H7 (cell line): ENCODE results near the gene PIM3. TPM values are rescaled to one million over a fixed set of nuclear protein-coding genes. Genes with fewer than 3 reads are reported as not detected.
"Not testable (repeated sequence)": the region's sequence is repeated elsewhere in the genome, so short reads cannot be mapped to it uniquely, and the experiment has no call there.

Experiments
- DNase-seq: peaks from one replicate; pipeline ENCODE4 v3.0.0; 2012
- H3K27me3 ChIP-seq: 2 replicates; pipeline ENCODE4 v1.6.0; 2011; ENCODE audit warnings: mild to moderate bottlenecking, low read length; ENCODE audit not compliant: control insufficient read depth, insufficient read depth
- H3K36me3 ChIP-seq: replicated peaks from 2 replicates; pipeline ENCODE4 v1.5.1; 2011; ENCODE audit warnings: low read length; ENCODE audit not compliant: control insufficient read depth, insufficient read depth
- H3K4me3 ChIP-seq: 2 replicates; pipeline ENCODE4 v1.5.1; 2011; ENCODE audit warnings: low read depth, mild to moderate bottlenecking, control low read depth, low read length, moderate library complexity; ENCODE audit not compliant: insufficient read depth
- total RNA-seq: library from RNA; depleted of rRNA; stranded (reverse); fragments of >200 nt; shearing (Covaris generic); gene quantifications from 2 replicates; pipeline ENCODE4 v1.2.3, GENCODE V29; 2014

Gene PIM3
- total RNA-seq, 1 experiment from 2014 or later: 71.2 TPM

DNA sequence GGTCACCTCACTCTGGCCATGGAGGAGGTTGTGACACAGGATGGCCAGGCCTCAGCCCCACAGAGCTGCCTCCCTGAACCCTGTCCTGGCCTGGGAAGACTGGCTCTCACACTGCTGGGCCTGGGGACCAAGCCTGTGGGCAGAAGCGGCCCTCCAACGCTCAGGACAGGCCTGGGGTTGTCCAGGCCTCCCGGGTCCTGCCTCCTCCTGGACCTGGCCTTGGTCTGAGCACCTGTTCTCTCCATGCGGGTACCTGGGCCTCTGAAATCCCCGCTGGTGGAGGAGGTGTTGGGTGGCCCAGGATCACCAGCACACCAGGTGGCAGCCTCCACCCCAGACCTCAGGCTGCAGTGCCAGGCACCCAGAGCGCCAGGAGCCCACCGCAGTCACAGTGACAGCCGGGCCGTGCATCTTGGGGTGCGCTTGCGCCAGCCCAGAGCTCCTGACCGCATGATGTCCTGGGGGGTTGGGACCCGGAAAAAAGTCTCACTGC lies 16.1 kb upstream of the PIM3 start:
- no peak for DNase-seq
- Histone ChIP-seq H3K36me3 (no peaks in the 10 kb centered on the region), H3K4me3 (no peak overlapping the region), H3K27me3 (no peaks in the 10 kb centered on the region)

DNA sequence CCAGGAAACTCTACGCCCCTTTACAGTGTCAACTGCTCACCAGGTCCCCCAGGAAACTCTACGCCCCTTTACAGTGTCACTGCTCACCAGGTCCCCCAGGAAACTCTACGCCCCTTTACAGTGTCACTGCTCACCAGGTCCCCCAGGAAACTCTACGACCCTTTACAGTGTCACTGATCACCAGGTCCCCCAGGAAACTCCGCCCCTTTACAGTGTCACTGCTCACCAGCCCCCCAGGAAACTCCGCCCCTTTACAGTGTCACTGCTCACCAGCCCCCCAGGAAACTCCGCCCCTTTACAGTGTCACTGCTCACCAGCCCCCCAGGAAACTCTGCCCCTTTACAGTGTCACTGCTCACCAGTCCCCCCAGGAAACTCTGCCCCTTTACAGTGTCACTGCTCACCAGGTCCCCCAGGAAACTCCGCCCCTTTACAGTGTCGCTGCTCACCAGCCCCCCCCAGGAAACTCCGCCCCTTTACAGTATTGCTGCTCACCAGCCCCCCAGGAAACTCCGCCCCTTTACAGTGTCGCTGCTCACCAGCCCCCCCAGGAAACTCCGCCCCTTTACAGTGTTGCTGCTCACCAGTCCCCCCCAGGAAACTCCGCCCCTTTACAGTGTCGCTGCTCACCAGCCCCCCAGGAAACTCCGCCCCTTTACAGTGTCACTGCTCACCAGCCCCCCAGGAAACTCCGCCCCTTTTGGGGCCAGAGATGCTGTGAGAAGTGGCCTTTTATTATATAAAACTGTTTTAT lies 15.4 kb upstream of the PIM3 start:
- H3K36me3 ChIP-seq, H3K4me3 ChIP-seq, DNase-seq, H3K27me3 ChIP-seq: not testable (repeated sequence)

- no peaks in the 10 kb centered on the region for H3K36me3 ChIP-seq
- no peak overlapping the region for H3K4me3 ChIP-seq
- H3K27me3 ChIP-seq: no peaks in the 10 kb centered on the region
- DNase-seq: peak; percentile 82
Observed at GRCh38 chr22:49946612-49947295, 13.8 kb upstream of the PIM3 start.

- no peaks in the 10 kb centered on the region for H3K36me3 ChIP-seq
- H3K27me3 ChIP-seq: no peaks in the 10 kb centered on the region
- DNase-seq: no peak
- no peak overlapping the region for H3K4me3 ChIP-seq
Observed at GRCh38 chr22:49947296-49947622, 13.3 kb upstream of the PIM3 start.

DNA sequence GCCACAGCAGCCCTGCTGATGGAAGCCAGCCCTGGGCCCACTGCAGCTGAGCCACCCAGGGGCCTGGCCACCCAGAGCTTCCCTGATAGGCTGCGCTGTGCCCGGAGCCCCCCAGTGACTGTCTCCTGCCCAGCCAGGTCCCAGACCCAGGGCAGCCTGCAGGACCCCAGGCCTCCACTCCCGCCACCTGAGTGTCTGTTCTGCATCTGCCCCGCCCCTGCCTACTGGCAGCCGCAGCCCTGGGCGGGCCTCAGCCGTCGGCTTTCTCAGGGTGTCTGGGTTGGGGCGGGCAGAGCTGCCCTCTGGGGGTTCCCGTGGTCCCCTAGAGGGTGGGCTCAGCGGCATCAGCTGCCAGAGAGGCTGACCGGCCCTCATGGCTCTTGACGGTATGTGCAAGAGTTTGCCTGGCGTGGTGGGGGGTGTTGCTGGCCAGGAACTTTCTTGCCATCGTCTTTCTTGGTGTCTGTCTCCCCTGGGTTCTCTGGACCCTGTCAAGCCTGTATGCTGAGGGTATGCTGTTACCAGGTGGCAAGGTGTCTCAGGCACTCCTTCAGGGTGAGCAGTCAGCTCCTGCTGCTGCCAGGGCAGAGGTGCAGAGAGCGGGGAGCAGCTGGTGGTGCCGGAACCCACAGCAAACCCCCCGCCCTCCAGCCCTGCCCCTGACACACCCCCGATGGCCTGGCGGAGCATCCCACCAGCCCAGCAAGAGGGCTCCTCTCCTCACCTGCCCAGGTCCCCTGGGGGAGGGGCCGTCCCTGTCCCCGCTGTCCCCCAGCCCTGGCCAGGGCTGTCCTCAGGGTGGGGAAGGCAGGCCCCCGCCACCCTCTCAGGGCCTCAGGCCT lies 12.2 kb upstream of the PIM3 start:
- Histone ChIP-seq H3K4me3 (no peak overlapping the region), H3K27me3 (no peaks in the 10 kb centered on the region), H3K36me3 (no peaks in the 10 kb centered on the region)
- DNase-seq: no peak

GRCh38 chr22:49948958-49949913 lies 11.3 kb upstream of the PIM3 start:
- Histone ChIP-seq H3K27me3 (no peaks in the 10 kb centered on the region), H3K36me3 (no peaks in the 10 kb centered on the region), H3K4me3 (no peak overlapping the region)
- no peak for DNase-seq

- Histone ChIP-seq H3K27me3 (no peaks in the 10 kb centered on the region), H3K36me3 (no peaks in the 10 kb centered on the region), H3K4me3 (no peak overlapping the region)
- DNase-seq: no peak
Observed at GRCh38 chr22:49949914-49950292, 10.7 kb upstream of the PIM3 start.

DNA sequence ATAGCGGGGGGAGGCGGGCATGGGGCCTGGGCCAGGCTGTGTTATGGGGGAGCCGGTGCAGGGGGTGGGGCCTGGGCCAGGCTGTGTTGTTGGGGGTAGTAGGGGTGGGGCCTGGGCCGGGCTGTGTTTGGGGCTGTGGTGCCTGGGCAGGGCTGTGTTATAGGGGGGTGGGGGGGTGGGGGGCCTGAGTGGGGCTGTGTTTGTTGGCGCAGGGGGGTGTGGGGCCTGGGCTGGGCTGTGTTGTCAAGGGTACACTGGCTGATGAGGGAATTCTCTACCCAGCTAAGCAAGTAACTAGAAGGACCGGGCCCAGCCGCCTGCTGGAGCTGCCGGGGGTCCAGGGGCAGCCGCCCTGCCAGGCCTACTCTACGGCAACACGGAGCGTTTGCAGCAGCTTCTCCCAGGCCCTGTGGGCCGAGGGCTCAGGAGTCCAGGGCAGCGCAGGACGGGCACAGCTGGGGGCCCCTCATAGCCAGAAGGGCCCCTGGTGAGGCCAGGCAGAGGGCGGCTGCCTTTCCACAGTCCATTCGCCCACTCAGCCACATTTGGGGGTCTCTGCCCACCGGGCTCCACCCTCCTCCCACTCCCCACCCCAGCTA lies 10.1 kb upstream of the PIM3 start:
- peak; percentile 78 for DNase-seq
- no peaks in the 10 kb centered on the region for H3K27me3 ChIP-seq
- no peaks in the 10 kb centered on the region for H3K36me3 ChIP-seq
- H3K4me3 ChIP-seq: no peak overlapping the region

DNA sequence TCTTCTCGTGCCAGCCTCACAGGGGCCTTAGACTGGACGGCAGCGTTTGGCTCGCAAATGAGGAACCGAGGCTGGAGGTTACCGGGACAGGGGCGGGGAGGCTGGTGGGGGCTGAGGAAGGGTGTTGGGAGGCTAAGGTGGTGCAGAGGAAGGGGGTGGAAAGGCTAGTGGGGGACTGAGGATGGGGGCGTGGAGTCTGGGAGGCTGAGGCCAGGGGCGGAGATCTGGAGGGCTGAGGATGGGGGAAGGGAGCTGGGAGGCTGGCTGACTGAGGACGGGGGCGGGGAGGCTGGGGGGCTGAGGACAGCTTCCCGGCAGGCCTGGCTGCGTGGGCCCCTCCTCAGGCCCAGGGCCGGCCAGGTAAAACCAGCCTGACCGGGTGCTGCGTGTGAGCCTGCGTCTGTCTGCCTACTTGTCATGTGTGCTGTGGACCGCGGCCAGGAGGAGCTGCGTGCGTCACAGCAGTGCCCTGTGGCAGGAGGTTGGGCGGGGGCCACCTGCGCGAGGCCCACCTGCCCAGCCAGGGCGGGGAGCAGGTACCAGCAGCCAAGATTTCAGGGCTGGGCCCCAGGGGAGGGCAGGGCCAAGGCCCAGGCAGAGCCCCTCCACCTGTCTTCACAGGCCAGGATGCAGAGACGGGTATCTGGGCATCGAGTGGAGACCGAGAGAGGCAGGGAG lies 9.4 kb upstream of the PIM3 start:
- peak; percentile 84 for DNase-seq
- no peak overlapping the region for H3K4me3 ChIP-seq
- H3K36me3 ChIP-seq: no peaks in the 10 kb centered on the region
- H3K27me3 ChIP-seq: no peaks in the 10 kb centered on the region

GRCh38 chr22:49951678-49951985 lies 8.9 kb upstream of the PIM3 start:
- H3K4me3 ChIP-seq: no peak overlapping the region
- DNase-seq: no peak
- H3K27me3 ChIP-seq: no peaks in the 10 kb centered on the region
- H3K36me3 ChIP-seq: no peaks in the 10 kb centered on the region

GRCh38 chr22:49951986-49952896 lies 8.3 kb upstream of the PIM3 start:
- Histone ChIP-seq H3K27me3 (no peaks in the 10 kb centered on the region), H3K36me3 (no peaks in the 10 kb centered on the region), H3K4me3 (no peak overlapping the region)
- peak; percentile 82 for DNase-seq

DNA sequence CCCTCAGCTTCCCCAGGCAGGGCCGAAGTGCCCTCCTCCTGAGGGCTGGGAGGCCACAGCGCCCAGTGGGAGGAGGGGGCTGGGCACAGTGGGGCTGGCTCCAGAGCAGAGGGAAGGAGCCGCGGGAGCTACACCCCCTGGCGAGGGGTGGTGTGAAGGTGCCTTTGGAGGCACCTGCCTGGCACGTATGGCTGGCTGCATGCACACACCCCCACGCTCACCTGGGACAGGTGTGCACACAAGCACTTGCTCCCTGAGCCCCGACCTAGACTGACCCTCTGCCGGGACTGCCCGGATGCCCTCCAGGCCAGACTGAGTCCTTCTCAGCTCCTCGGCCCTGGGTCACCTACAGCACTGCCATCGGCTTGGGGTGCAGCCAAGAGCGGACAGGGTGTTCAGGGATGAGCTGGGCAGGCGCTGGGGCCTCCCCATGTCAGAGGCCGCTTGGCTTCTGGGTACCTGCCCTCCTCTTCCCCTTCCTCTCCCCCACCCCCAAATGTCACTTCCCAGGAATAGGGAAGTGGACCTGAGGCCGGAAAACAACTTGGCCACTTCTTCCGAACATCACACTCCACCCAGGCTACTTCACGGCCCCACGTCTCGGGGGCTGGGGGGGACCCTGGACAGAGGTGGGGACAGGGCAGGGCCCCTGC lies 7.4 kb upstream of the PIM3 start:
- no peaks in the 10 kb centered on the region for H3K36me3 ChIP-seq
- H3K27me3 ChIP-seq: no peaks in the 10 kb centered on the region
- H3K4me3 ChIP-seq: no peak overlapping the region
- DNase-seq: no peak
